Coronary artery (tissue), 2 donors: Measurements from ENCODE around the gene RNF11.

Experiments
- DNase-seq: peaks from one replicate; pipeline ENCODE4 v3.0.0-alpha.2; 2017; ENCODE audit warnings: low spot score
- H3K27ac ChIP-seq, 2 donors: fragments of 200-600 bp; sonication (generic); one replicate each; pipeline ENCODE4 v1.5.1; 2016 to 2019
- H3K4me3 ChIP-seq: fragments of 200-600 bp; sonication (generic); 2 replicates; pipeline ENCODE4 v1.5.1; 2016; ENCODE audit warnings: mild to moderate bottlenecking, moderate library complexity
- CTCF ChIP-seq: fragments of 200-600 bp; sonication (generic); IDR thresholded peaks from one replicate; pipeline ENCODE4 v1.5.1; 2019; ENCODE audit warnings: antibody characterized with exemption

Gene RNF11

GRCh38 chr1:51203121-51203873, 32.8 kb upstream of the RNF11 start:
- no peak for TF ChIP-seq CTCF
- DNase-seq: no peak
- H3K4me3 ChIP-seq: no peak overlapping the region
- H3K27ac ChIP-seq: no peak overlapping the region

GRCh38 chr1:51203874-51204245, 32.2 kb upstream of the RNF11 start:
- no peak for TF ChIP-seq CTCF
- Histone ChIP-seq H3K27ac (no peak overlapping the region), H3K4me3 (no peak overlapping the region)
- DNase-seq: no peak

- no peak for TF ChIP-seq CTCF
- Histone ChIP-seq H3K4me3 (no peak overlapping the region), H3K27ac (no peak overlapping the region)
- no peak for DNase-seq
Measured at GRCh38 chr1:51210055-51210454, 26.0 kb upstream of the RNF11 start.

- no peak for TF ChIP-seq CTCF
- no peak overlapping the region for H3K27ac ChIP-seq
- DNase-seq: no peak
- H3K4me3 ChIP-seq: no peak overlapping the region
Measured at GRCh38 chr1:51210676-51211075, 25.4 kb upstream of the RNF11 start.

- Histone ChIP-seq H3K4me3 (no peak overlapping the region), H3K27ac (no peak overlapping the region)
- no peak for DNase-seq
Measured at GRCh38 chr1:51214615-51215131, 21.4 kb upstream of the RNF11 start.

GRCh38 chr1:51215169-51215568, 20.9 kb upstream of the RNF11 start:
- Histone ChIP-seq H3K27ac (no peak overlapping the region), H3K4me3 (no peak overlapping the region)
- TF ChIP-seq CTCF: no peak
- no peak for DNase-seq

More at GRCh38 chr1:51214615-51215131, 21.4 kb upstream of the RNF11 start:
- no peak for TF ChIP-seq CTCF

- no peak overlapping the region for H3K27ac ChIP-seq
- DNase-seq: no peak
- H3K4me3 ChIP-seq: no peak overlapping the region
- TF ChIP-seq CTCF: no peak
Measured at GRCh38 chr1:51216631-51217030, 19.4 kb upstream of the RNF11 start.
